ENCODE data around the gene KCNQ1OT1.

DNA sequence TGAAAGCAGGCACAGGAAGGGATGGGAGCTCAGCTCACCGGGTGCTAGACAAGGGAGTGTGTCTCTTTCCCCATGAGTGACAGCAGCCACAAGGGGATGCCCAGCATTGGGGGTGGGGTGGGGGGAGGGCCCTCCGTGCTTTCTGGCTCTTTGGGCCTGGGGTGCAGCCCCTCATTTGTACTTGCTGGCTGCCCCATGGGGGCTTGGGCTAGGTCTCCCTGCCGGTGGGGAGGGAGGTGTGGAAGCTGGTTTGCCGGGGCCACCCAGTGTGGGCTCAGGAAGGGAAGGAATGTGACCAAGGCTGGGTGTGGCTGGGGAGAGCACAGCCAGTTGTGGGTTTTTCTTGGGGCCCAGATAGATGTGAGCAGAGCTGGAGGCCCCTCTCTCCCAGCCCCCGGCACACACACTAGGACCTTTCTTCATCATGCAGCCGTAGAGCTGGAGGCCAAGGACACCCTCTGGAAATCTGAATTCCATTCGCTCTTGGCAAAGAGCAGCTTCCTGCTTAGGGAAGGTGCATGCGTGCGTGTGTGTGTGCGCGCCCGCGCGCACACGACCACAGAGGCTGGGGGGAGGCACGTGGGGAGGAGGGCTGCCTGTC lies 25.8 kb downstream of the KCNQ1OT1 start:
- TF ChIP-seq, protein P1, sequence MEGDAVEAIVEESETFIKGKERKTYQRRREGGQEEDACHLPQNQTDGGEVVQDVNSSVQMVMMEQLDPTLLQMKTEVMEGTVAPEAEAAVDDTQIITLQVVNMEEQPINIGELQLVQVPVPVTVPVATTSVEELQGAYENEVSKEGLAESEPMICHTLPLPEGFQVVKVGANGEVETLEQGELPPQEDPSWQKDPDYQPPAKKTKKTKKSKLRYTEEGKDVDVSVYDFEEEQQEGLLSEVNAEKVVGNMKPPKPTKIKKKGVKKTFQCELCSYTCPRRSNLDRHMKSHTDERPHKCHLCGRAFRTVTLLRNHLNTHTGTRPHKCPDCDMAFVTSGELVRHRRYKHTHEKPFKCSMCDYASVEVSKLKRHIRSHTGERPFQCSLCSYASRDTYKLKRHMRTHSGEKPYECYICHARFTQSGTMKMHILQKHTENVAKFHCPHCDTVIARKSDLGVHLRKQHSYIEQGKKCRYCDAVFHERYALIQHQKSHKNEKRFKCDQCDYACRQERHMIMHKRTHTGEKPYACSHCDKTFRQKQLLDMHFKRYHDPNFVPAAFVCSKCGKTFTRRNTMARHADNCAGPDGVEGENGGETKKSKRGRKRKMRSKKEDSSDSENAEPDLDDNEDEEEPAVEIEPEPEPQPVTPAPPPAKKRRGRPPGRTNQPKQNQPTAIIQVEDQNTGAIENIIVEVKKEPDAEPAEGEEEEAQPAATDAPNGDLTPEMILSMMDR (IDR thresholded peaks at IDR 0.05) = no peak
- no peak for TF ChIP-seq POLR2A (IDR thresholded peaks at IDR 0.05)
